Activated CD8-positive, alpha-beta memory T cell treated with anti-CD3 and anti-CD28 coated beads for 36 hours (primary cell): Measurements from ENCODE around the gene GMDS. TPM values are rescaled to one million over a fixed set of nuclear protein-coding genes. Genes with fewer than 3 reads are reported as not detected.

Experiments used
- CTCF ChIA-PET: fragments of 350-600 bp; sonication (Branson Sonifier 250); formaldehyde crosslinking; loops from one replicate; lab custom pipeline; 2021; ENCODE audit warnings: antibody characterized with exemption; lab: Charles Lee
- POLR2A ChIA-PET: fragments of 350-600 bp; sonication (Branson Sonifier 250); formaldehyde crosslinking; loops from one replicate; lab custom pipeline; 2021; ENCODE audit warnings: antibody characterized with exemption; lab: Charles Lee
- total RNA-seq, 2 experiments: library from RNA; stranded (reverse); gene quantifications; one replicate each; pipeline ENCODE4 v1.2.3, GENCODE V29; 2021

GMDS gene
- total RNA-seq = 10 to 100 TPM; 36.0 to 37.1 TPM

- ChIA-PET CTCF (no interaction called here), POLR2A (no interaction called here)
Measured at GRCh38 chr6:2245103-2245876, at the start of gene GMDS. GMDS (minus strand) TSS chr6:2245605.

GRCh38 chr6:2285510-2285909 lies 40.1 kb upstream of the GMDS start:
- POLR2A ChIA-PET = no interaction called here
- CTCF ChIA-PET = no interaction called here

GRCh38 chr6:2275892-2276242 lies 30.5 kb upstream of the GMDS start:
- POLR2A ChIA-PET = no interaction called here

GRCh38 chr6:2274981-2275891 lies 29.8 kb upstream of the GMDS start:
- CTCF ChIA-PET = no interaction called here
- POLR2A ChIA-PET = no interaction called here

More at GRCh38 chr6:2275892-2276242, 30.5 kb upstream of the GMDS start:
- CTCF ChIA-PET = no interaction called here

- POLR2A ChIA-PET = no interaction called here
- CTCF ChIA-PET = interaction anchor here (0.5 kb wide), 1 partner anchor 395 kb away, joined by 3 read pairs; no protein-coding TSS in a partner anchor
Measured at GRCh38 chr6:2272696-2273095, 27.3 kb upstream of the GMDS start.

- ChIA-PET CTCF (no interaction called here), POLR2A (no interaction called here)
Measured at GRCh38 chr6:2270054-2270453, 24.6 kb upstream of the GMDS start.

- ChIA-PET CTCF (interaction anchor here (0.7 kb wide), 1 partner anchor 17 kb away, joined by 5 read pairs; no protein-coding TSS in a partner anchor), POLR2A (no interaction called here)
Measured at GRCh38 chr6:2266841-2267240, 21.4 kb upstream of the GMDS start.

GRCh38 chr6:2266031-2266795 lies 20.8 kb upstream of the GMDS start:
- CTCF ChIA-PET = interaction anchor here (0.7 kb wide), 1 partner anchor 17 kb away, joined by 5 read pairs; no protein-coding TSS in a partner anchor
- POLR2A ChIA-PET = no interaction called here

GRCh38 chr6:2264932-2265331 lies 19.5 kb upstream of the GMDS start:
- ChIA-PET CTCF (no interaction called here), POLR2A (no interaction called here)

GRCh38 chr6:2263896-2264295 lies 18.5 kb upstream of the GMDS start:
- CTCF ChIA-PET = no interaction called here
- POLR2A ChIA-PET = no interaction called here

GRCh38 chr6:2259574-2259973 lies 14.2 kb upstream of the GMDS start:
- ChIA-PET POLR2A (no interaction called here), CTCF (interaction anchor here (1.0 kb wide), 1 partner anchor 375 kb away, joined by 3 read pairs; no protein-coding TSS in a partner anchor)

GRCh38 chr6:2259002-2259494 lies 13.6 kb upstream of the GMDS start:
- CTCF ChIA-PET = no interaction called here
- POLR2A ChIA-PET = no interaction called here

- ChIA-PET POLR2A (no interaction called here), CTCF (no interaction called here)
Measured at GRCh38 chr6:2258112-2258511, 12.7 kb upstream of the GMDS start.

GRCh38 chr6:2257363-2257762 lies 12.0 kb upstream of the GMDS start:
- CTCF ChIA-PET = interaction anchor here (0.6 kb wide), 2 partner anchors 218 to 708 kb away, joined by 3 to 4 read pairs; no protein-coding TSS in a partner anchor
- POLR2A ChIA-PET = interaction anchor here (0.6 kb wide), 1 partner anchor 796 kb away, joined by 7 read pairs; no protein-coding TSS in a partner anchor

GRCh38 chr6:2254747-2255146 lies 9.3 kb upstream of the GMDS start:
- POLR2A ChIA-PET = no interaction called here
- CTCF ChIA-PET = no interaction called here

- CTCF ChIA-PET = interaction anchor here (0.6 kb wide), 1 partner anchor 18 kb away, joined by 5 read pairs; no protein-coding TSS in a partner anchor
- POLR2A ChIA-PET = no interaction called here
Measured at GRCh38 chr6:2249126-2249525, 3.7 kb upstream of the GMDS start.

- POLR2A ChIA-PET = interaction anchor here (0.8 kb wide), 1 partner anchor 100 kb away, joined by 8 read pairs; no protein-coding TSS in a partner anchor
- CTCF ChIA-PET = no interaction called here
Measured at GRCh38 chr6:2247664-2248063, 2.3 kb upstream of the GMDS start.

GRCh38 chr6:2245877-2246863 lies 765 bp upstream of the GMDS start:
- ChIA-PET CTCF (interaction anchor here (1.3 kb wide), 1 partner anchor 108 kb away, joined by 3 read pairs; no protein-coding TSS in a partner anchor), POLR2A (no interaction called here)
